HG02571 (cell line): ENCODE data around the gene MTMR6.

ENCODE experiments used
- ATAC-seq: cut with Tn5 transposase; IDR thresholded peaks from one replicate; pipeline ENCODE4 v1.9.1; 2021; ENCODE audit warnings: mild to moderate bottlenecking, moderate library complexity; ENCODE audit not compliant: unreplicated experiment

MTMR6 gene

GRCh38 chr13:25281193-25281934 lies 5.9 kb downstream of the MTMR6 start:
- ATAC-seq = no peak

DNA sequence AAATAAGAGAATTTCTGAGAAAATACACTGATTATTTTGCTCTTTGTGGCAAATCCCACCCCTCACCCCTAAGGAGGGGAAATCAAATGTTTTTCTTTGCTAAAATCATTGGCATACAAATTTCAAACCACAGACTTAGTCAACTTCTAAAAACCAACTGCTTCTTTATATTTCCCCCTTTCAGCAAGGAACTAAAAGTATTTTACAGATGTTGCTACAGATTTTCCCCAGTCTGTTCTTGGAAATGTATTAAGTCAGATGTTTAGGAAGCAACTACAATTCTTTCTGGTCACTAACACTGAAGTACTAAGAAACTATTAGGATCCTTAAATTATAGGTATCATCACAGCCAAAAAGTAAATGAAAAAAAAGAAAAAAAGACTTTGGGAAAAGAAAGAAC lies 6.9 kb downstream of the MTMR6 start:
- no peak for ATAC-seq

DNA sequence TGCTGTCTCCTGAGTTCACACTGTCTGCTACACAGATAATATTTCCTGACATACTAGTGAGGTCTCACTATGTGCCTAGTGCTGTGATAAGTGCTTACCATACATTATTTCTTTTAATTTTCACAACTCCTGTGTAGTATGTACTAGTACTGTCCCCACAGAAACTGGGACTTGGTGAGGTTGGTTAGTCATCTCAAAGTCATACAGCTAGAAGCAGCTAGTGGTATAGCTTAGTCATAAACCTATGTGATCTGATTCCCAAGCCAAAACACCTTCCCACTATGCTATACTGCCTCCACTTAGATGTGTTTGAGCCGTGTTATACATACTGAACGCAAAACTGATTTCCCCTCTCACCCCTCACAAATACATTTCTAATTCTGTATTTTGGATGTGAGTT lies 10.5 kb downstream of the MTMR6 start:
- no peak for ATAC-seq

- no peak for ATAC-seq
These were observed 18.7 kb downstream of the MTMR6 start for GRCh38 chr13:25268561-25268960.

DNA sequence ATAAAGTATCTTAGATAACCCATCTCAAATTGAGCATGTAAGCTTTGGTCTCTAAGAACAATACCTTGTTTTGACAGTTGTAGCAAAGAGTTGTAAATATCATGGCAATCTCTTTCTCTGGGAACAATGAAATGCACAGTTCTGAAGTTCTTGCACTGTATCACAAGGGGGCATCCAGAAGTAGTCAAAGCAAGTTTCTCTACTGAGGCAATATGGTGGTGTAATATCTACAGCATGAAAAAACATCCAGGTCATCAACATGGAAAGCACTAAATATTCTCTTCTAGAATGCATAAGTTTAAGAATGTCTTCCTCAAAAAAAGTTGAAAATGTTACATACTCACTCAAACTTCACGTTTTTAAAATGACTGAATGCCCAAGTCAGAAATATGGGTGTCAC lies 19.6 kb downstream of the MTMR6 start:
- no peak for ATAC-seq

GRCh38 chr13:25266706-25267105 lies 20.6 kb downstream of the MTMR6 start:
- ATAC-seq = no peak

DNA sequence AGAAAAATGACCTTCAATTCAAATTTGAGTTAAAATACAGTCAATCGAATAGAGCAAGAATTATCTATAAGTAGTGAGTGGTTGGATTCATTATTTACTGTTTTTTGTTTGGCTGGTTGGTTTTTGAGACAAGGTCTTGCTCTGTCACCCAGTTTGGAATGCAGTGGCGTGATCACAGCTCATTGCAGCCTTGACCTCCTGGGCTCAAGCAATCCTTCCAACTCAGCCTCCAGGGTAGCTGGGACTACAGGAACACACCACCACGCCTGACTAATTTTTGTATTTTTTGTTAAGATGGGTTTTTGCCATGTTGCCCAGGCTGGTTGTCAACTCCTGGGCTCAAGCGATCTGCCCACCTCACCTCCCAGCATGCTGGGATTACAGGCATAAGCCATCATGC lies 25.0 kb downstream of the MTMR6 start:
- ATAC-seq = no peak

DNA sequence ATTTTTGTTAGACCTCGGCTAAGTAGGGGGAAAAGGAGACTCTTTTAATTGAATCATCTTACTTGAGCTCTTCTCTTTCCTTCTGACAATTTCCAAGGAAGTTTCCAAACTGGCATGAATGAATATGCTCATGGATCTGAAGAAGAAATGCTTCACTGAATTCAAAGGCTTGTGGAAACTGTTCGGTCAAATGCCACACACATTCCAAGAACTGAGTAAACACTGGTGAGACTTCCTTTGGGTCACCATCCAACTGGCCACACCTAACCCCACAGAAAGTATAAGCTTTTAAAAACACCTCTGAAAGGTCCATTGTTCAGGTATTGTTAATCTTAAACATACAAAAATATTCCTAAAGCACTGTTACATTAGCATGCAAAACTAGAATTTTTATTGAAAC lies 33.6 kb downstream of the MTMR6 start:
- ATAC-seq = no peak

DNA sequence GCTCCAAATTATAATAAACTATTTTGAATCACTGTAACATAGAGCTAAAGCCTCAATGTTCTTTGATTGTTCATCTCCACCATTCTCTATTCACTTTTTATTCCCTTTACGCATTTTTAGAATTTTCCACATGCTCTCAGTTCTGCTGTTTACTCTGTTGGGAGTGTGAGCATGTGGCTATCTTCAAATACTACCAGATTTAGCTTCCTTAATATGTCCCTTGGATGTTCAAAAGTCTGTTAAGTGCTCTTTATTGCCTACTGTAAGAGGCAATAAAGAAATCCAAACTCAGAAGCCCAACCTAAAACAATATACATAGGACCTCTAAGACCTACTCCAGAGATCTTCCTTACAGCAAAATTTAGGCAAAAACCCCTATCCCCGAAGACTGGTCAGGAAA lies 34.5 kb downstream of the MTMR6 start:
- ATAC-seq = no peak

DNA sequence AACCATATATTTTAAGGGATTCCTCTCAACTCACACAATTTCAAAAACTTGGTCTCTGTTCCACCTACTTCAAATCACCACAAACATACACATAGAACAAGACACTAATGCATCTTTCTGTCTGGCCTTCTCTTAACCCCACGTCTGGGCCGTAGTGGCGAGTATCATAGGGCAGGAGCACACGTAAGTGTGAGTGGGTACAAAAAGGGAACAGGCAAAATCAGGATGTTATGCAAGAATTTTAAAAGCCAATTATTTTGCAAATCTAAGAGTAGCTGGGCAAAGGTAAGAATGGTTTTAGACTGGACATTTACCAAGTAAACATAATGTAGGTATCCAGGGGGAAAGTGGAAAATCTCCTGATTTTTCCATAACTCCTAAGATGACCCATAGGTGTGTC lies 35.1 kb downstream of the MTMR6 start:
- ATAC-seq = no peak

GRCh38 chr13:25249001-25249543 lies 38.2 kb downstream of the MTMR6 start:
- ATAC-seq = no peak

DNA sequence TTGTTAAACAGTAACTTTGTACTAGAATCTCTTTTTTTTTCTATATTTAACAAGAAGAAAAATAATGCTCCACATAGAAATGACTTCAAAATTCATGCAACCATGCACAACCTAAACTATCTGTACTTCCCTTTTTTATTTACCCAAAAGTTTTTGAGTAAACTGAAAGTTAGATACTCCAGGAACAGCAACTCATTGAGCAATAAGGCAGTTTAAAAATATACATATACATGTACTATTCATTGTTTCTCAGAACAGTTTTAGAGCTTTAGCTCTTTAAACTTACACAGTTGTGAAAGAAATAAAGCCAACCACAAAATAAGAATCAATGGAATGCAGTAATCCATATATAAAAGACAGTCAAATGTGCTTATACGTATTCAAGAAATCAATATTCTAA lies 39.2 kb downstream of the MTMR6 start:
- no peak for ATAC-seq

- ATAC-seq = no peak
These were observed 39.9 kb downstream of the MTMR6 start for GRCh38 chr13:25247360-25247759.

DNA sequence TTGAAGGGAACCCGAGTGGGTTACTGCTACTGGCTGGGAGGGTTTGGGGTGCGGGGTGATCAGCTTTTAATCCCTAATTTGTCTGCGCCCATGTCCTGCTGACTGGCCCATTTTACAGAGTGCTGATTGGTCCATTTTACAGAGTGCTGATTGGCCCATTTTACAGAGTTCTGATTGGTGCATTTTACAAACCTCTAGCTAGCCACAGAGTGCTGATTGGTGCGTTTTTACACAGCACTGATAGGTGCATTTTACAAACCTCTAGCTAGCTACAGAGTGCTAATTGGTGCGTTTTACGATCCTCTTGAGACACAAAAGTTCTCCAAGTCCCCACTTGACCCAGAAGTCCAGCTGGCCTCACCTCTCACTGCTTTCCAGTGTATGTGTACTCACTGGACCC lies 43.2 kb downstream of the MTMR6 start:
- ATAC-seq = no peak

- no peak for ATAC-seq
These were observed 44.3 kb downstream of the MTMR6 start for GRCh38 chr13:25242956-25243355.

DNA sequence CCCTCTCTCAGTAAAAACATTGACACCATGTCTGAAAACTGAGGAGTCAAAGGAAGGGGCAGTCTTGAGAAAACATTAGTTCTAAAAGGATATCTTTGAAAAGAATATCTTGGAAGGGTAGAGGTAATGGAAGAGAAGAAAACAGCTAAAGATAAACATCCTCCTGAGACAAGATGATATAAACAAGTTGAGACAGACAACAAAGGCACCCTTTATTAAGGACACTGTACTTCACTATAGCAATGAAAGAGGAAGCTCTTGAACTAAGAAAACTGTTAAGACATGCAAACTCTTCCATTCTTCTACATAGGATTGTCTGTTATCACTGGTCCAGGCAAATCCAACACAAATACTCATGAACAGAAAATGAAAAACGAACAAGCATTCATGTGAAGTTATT lies 46.3 kb downstream of the MTMR6 start:
- no peak for ATAC-seq

GRCh38 chr13:25237083-25237482 lies 50.2 kb downstream of the MTMR6 start:
- ATAC-seq = no peak

- no peak for ATAC-seq
These were observed 53.4 kb downstream of the MTMR6 start for GRCh38 chr13:25233861-25234260.

DNA sequence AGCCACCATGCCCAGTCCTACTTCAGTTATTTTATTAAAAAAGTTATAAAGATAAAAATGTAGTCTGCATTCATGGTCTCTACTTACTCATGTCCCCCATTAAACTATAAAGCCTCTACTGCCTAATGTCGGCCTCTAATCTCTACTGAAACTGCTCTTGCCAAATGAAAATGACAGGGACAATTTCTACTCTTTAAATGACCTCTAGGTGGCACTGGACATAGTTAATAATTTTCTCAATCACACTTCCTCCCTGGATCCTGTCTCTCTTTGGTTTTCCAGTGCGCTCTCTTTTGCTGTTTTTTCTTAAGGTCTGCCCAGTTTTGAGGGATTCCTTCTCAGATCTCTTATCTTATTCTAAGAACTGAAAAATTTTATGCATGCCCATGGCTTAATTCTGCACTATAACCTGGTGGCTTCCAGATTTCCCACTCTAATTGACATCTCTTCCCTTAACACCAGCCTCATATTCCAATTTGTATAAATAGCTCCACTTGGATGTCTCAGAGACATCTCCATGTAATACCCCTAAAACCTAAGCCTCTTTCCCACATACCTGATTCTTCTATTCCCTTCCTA lies 54.3 kb downstream of the MTMR6 start:
- ATAC-seq = no peak

- ATAC-seq = no peak
These were observed 55.8 kb downstream of the MTMR6 start for GRCh38 chr13:25231517-25231916.

DNA sequence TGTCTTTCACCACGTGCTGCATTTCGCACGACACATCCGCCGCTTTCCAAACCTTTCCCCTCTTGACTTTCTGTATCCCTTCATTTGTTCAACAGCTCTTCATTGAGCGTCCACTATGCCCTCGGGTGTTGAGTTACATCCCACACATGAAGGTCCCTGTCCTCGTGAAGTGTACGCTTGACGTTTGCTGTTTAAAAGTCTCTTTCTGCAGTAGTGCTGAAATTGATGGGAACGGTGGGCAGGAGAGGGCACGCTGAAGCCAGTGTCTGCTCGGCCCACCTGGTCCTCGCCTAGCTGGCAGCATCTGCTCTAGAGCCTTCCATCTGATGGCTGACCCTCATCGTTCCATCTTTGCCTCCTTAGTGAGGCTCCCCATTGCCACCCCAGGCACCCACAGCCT lies 59.6 kb downstream of the MTMR6 start:
- ATAC-seq = no peak

GRCh38 chr13:25225970-25226369 lies 61.3 kb downstream of the MTMR6 start:
- no peak for ATAC-seq

DNA sequence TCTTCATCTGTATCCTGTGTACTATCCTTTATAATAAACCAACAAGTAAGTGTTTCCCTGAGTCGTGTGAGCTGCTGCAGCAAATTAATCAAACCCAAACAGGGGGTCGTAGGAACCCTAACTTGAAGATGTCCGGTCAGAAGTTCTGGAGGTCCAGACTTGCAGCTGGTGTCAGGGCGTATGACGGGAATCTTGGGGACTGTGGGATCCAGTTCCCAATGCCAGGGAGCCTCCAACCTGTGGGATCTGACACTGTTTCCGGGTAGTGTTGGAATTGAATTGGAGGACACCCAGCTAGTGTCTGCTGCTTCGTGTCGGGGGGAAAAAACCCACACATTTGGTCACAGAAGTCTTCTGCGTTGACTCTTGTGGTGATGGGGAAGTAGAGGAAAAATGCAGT lies 63.1 kb downstream of the MTMR6 start:
- ATAC-seq = no peak
